GM18520 (cell line): ENCODE data around the gene GFOD1.
"Not testable (repeated sequence)": the region's sequence is repeated elsewhere in the genome, so short reads cannot be mapped to it uniquely, and the experiment has no call there.

Source experiments
- ATAC-seq: cut with Tn5 transposase; IDR thresholded peaks from one replicate; pipeline ENCODE4 v1.9.1; 2021; ENCODE audit not compliant: unreplicated experiment

The GFOD1 gene

DNA sequence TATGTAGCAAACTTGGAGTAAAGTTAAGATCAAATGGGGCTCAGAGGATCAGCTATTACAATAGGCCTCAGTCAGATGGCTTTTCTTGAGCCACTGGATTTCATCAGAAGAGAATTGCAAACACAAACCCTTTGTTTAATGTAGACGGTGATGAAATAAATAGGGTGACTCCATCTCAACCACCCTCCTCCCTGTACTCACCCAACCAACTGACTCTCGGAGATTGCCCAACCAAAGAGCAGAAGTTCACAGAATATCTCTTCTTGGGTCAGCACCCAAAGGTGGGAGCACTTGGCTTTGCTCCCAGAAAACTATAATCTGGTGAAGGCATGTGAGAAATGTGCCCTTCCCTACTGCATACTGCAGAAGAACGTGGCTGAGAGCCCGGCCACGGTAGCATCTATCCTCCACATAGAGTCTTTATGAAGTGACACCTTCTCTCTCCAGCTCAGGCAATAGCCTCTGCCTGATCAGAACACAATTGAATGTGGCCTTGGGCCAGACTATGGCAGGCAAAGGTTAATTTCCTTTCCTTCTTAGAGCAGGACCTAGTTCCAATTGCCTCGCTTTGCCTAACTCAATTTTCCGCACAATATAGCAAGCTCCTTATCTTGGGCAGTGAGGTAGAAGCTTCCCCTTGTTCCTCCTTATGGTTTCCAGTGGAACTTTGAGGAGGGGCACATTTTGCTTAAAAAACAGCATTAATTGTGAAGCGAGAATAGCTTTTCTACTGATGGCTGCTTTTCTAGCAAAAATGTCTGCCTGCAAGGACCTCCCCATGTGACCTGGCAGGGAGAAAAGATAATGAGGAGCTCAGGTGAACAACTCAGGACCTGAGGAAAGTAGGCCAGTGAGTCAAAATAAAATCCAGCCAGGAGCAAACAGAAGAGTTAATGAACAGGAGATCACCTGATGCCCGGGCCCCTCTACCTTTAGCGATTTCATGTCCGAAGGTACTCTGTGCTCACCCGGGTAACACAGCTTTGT lies 79.4 kb downstream of the GFOD1 start:
- ATAC-seq, result no peak

GRCh38 chr6:13407368-13407708 lies 80.1 kb downstream of the GFOD1 start:
- no peak for ATAC-seq

- ATAC-seq, result no peak
These were observed 80.6 kb downstream of the GFOD1 start for GRCh38 chr6:13406781-13407180.

DNA sequence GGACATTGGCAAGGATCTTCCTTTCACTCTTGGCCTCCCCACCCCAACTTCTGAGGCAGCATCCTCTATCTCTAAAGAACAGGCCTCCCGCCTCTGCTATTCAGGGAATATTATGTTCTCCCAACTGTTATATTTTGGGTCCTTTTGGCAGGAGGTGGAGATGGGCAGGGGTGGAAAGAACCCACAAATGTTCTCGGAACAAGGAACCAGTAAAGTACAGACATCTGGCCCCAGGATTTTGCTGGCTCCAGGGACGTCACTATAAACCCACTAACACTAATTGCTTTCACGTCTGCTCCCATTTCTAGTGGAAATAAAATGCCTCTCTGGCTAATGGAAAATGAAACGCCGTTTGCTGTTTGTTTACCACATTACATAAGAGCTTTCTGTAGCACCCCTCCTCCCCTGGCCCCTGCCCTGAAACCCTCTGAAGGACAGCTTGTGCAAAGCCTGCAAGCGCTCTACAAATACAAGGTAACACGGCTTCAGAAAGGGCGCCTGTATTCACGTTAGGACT lies 81.4 kb downstream of the GFOD1 start:
- no peak for ATAC-seq

DNA sequence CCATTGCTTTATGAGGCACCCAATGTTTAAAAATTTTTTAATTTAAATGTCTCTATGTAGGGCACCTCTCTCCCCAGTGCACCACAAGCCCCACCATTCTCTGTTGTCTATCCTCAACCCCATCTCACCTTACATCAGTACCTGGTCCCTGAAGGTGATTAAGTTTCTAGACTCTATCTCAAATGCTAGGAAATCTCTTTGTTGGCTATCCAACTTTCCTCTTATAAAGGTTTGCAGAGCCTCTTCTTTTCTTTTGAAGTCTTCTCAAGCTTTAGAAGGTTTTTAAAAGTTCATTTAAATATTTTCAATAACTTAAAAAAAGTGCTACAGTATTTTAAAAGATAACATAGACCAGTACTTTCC lies 82.5 kb downstream of the GFOD1 start:
- ATAC-seq, result no peak

GRCh38 chr6:13404228-13404891 lies 83.0 kb downstream of the GFOD1 start:
- no peak for ATAC-seq

- ATAC-seq, result no peak
These were observed 84.7 kb downstream of the GFOD1 start for GRCh38 chr6:13402711-13403110.

DNA sequence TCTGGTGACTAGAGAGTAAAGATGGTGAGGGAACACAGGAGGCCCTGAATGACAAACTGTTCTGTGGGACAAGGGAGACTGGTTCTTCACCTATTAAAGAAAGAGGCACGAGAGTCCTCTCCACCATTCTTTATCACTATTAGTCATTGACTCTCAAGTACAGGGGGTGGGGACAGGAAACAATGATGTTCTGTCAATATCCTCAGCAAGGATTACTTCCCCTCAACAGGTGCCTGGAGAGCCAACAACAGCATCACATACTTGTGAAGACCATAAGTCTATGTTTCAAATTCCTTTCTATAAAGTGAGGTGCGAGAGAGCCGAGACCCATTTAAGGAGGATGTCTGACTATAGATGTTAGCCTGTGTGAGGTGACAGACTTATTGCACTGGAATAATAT lies 86.6 kb downstream of the GFOD1 start:
- ATAC-seq, result peak; percentile 40

DNA sequence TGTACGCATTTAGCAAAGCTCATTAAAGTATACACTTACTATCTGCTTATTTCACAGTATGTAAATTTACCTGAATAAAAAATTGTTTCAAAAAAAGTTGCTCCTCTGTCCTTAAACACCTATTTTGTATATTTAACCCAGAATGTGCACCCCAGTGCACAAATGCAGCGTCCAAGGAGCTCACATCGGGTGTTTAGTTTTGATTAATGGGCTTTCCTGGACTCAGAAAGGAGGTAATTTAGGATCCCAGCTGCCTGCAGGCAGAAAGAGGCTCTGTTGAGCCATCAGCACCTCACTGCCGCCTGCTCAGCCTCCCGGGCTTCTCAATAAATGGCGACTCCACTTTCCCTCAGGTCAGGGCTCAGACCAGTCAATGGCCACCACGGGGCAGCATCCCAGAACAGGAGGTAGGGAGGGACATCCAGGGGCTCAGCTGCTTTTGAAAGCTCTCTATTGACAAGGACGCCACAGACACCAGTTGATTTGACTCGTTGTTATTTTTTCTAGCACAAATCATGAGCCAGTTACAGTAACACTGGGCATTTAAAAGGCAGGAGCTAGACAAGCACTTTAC lies 88.9 kb downstream of the GFOD1 start:
- ATAC-seq, result no peak

- ATAC-seq, result no peak
These were observed 89.4 kb downstream of the GFOD1 start for GRCh38 chr6:13398069-13398381.

GRCh38 chr6:13397359-13398068 lies 89.9 kb downstream of the GFOD1 start:
- ATAC-seq, result peak; percentile 44

GRCh38 chr6:13396241-13396792 lies 91.1 kb downstream of the GFOD1 start:
- no peak for ATAC-seq

- no peak for ATAC-seq
These were observed 91.8 kb downstream of the GFOD1 start for GRCh38 chr6:13395272-13396237.

- no peak for ATAC-seq
These were observed 94.9 kb downstream of the GFOD1 start for GRCh38 chr6:13392462-13392861.

GRCh38 chr6:13391537-13391936 lies 95.9 kb downstream of the GFOD1 start:
- ATAC-seq, result no peak

DNA sequence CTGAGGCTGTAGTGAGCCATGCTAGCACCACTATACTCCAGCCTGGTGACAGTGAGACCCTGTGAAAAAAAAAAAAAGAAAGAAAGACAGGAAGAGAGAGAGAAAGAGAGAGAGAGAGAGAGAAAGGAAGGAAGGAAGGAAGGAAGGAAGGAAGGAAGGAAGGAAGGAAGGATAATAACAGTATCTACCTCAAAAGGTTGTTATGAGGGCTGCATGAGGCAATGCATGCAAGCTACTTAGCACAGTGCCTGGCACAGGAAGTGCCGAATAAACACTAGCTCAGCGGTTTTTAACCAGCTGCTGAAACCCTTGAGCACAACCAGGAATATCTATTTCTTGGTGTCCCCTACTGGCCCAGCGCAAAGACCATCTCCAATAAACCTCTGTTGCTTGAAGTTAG lies 96.7 kb downstream of the GFOD1 start:
- ATAC-seq, result no peak

DNA sequence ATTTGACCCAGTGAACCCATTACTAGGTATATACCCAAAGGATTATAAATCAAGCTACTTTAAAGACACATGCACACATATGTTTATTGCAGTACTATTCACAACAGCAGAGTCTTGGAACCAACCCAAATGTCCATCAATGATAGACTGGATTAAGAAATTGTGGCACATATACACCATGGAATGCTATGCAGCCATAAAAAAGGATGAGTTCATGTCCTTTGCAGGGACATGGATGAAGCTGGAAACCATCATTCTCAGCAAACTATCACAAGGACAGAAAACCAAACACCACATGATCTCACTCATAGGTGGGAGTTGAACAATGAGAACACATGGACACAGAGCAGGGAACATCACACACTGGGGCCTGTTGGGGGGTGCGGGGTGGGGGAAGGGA lies 98.2 kb downstream of the GFOD1 start:
- not testable (repeated sequence) for ATAC-seq

DNA sequence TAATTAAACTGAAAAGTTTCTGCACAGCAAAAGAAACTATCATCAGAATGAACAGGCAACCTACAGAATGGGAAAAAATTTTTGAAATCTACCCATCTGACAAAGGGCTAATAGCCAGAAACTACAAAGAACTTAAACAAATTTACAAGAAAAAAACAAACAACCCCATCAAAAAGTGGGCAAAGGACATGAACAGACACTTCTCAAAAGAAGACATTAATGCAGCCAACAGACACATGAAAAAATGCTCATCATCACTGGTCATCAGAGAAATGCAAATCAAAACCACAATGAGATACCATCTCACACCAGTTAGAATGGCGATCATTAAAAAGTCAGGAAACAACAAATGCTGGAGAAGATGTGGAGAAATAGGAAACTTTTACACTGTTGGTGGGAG lies 98.6 kb downstream of the GFOD1 start:
- ATAC-seq, result not testable (repeated sequence)

DNA sequence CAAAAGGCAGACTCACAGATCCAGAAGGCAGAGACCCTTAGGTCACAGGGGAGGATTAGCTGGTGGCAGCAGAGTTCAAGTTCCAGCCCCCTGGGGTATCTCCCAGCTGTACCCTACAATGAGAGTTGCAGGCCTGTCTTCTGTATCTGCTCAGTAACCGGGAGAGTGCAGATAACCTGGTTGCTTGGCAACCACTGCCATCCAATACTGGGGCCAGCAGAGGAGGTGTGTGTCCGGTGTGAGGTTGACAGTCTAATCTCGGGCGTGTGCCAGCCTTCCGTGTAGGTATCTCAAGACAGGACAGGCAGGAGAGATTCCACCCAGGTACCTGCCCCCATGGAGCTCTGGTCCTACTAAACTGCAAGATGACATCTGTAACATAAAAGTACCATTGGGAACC lies 102.4 kb downstream of the GFOD1 start:
- no peak for ATAC-seq

DNA sequence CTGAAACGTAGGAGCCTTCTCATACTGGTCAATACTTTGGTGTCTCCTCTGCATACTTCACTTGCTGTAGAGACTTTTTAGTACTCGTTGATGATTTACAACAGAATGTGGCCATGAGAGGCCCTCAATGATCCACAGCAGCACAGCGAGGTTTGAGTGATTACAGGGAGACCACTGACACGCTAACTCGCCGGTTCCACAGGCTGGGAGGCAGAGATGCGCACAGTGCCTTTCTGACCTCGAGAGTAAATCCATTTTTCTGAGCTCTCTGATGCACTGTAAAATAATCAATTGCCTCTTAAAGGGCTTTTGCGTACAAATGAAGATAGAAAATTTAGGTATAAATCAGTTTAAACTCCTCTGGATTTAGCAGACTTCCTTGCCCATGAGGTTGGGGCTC lies 102.9 kb downstream of the GFOD1 start:
- ATAC-seq, result no peak
